Erythroblast (primary cell): ENCODE results near the gene BCKDHB.

Experiments used
- GATA1 ChIP-seq: IDR thresholded peaks from 2 replicates; pipeline ENCODE4 v1.6.1; 2011; ENCODE audit warnings: low read depth, mild to moderate bottlenecking, control low read depth, low read length, moderate library complexity
- POLR2A ChIP-seq: IDR thresholded peaks from 2 replicates; pipeline ENCODE4 v1.6.1; 2011; ENCODE audit warnings: mild to moderate bottlenecking, low read length

GRCh38 chr6:80335121-80335531, 228.7 kb downstream of the BCKDHB start:
- no peak for TF ChIP-seq POLR2A
- no peak for TF ChIP-seq GATA1
